OCI-LY3 (cell line): Measurements from ENCODE around the gene ABCA2.
A peak's percentile ranks its signal among the peaks of the same experiment; 100 is the strongest.
"Not testable (repeated sequence)": the region's sequence is repeated elsewhere in the genome, so short reads cannot be mapped to it uniquely, and the experiment has no call there.

Experiments
- H2AFZ ChIP-seq: fragments of 200-600, 300-600 bp; shearing (Covaris generic); 2 replicates; pipeline ENCODE4 v1.6.0; 2014; ENCODE audit warnings: antibody characterized with exemption, low read depth, low read length
- H3K27ac ChIP-seq: fragments of 200-600, 300-600 bp; sonication (generic); 2 replicates; pipeline ENCODE4 v1.5.1; 2014; ENCODE audit warnings: mild to moderate bottlenecking, low read length, moderate library complexity, mixed read lengths
- H3K27me3 ChIP-seq: fragments of 200-600, 300-600 bp; sonication (generic); 2 replicates; pipeline ENCODE4 v1.6.1; 2014; ENCODE audit warnings: low read depth, low read length, mixed read lengths
- H3K36me3 ChIP-seq: fragments of 200-600, 300-600 bp; sonication (generic); replicated peaks from 2 replicates; pipeline ENCODE3; 2014; ENCODE audit warnings: low read depth, low read length, mixed read lengths
- H3K4me1 ChIP-seq: fragments of 300-600, 200-600 bp; sonication (generic); 2 replicates; pipeline ENCODE4 v1.6.1; 2014; ENCODE audit warnings: low read length, mixed read lengths
- H3K4me2 ChIP-seq: fragments of 200-600, 300-600 bp; sonication (generic); 2 replicates; pipeline ENCODE4 v1.6.1; 2014; ENCODE audit warnings: low read length, mixed read lengths
- H3K4me3 ChIP-seq: fragments of 300-600, 200-600 bp; sonication (generic); 2 replicates; pipeline ENCODE4 v1.5.1; 2014; ENCODE audit warnings: antibody characterized with exemption, mild to moderate bottlenecking, low read length, moderate library complexity
- H3K79me2 ChIP-seq: fragments of 300-600, 200-600 bp; shearing (Covaris generic); 2 replicates; pipeline ENCODE4 v1.6.1; 2014; ENCODE audit warnings: mild to moderate bottlenecking, low read length, mixed read lengths
- H3K9ac ChIP-seq: fragments of 300-600, 200-600 bp; shearing (Covaris generic); 2 replicates; pipeline ENCODE4 v1.6.0; 2014; ENCODE audit warnings: mild to moderate bottlenecking, low read length, moderate library complexity
- H3K9me3 ChIP-seq: fragments of 200-600, 300-600 bp; shearing (Covaris generic); 2 replicates; pipeline ENCODE4 v1.6.1; 2014; ENCODE audit warnings: low read length, mixed read lengths; ENCODE audit not compliant: insufficient read depth
- H4K20me1 ChIP-seq: fragments of 200-600, 300-600 bp; sonication (generic); 2 replicates; pipeline ENCODE4 v1.6.1; 2016; ENCODE audit warnings: low read length, mixed read lengths; ENCODE audit not compliant: insufficient read depth
- CTCF ChIP-seq: fragments of 200-600, 300-600 bp; sonication (generic); IDR thresholded peaks from 2 replicates; pipeline ENCODE4 v1.5.1; 2014; ENCODE audit warnings: antibody characterized with exemption, low read length, low read depth
- EZH2phosphoT487 ChIP-seq: fragments of 200-600 bp; shearing (Covaris generic); IDR thresholded peaks from 2 replicates; pipeline ENCODE4 v1.6.1; 2018; ENCODE audit warnings: antibody characterized with exemption, mixed run types, low read depth

The ABCA2 gene

GRCh38 chr9:137006116-137007003 lies 21.7 kb downstream of the ABCA2 start:
- Histone ChIP-seq H3K9me3 (no peaks in the 10 kb centered on the region), H3K4me3 (no peak overlapping the region), H3K27me3 (peaks cover 7% of the 10 kb centered on the region), H3K27ac (no peak overlapping the region), H4K20me1 (no peaks in the 10 kb centered on the region), H3K4me1 (peaks cover under 1% of the 10 kb centered on the region; the same call in 1 of the 2 replicates), H3K79me2 (no peaks in the 10 kb centered on the region), H3K4me2 (no peak overlapping the region), H3K9ac (no peak overlapping the region), H3K36me3 (no peaks in the 10 kb centered on the region), H2AFZ (no peak overlapping the region)
- TF ChIP-seq CTCF (no peak), EZH2phosphoT487 (no peak)

- not testable (repeated sequence) for H2AFZ ChIP-seq, H3K79me2 ChIP-seq, H3K36me3 ChIP-seq, H4K20me1 ChIP-seq, H3K4me3 ChIP-seq, H3K9ac ChIP-seq, H3K9me3 ChIP-seq, H3K27ac ChIP-seq, H3K4me2 ChIP-seq
- Histone ChIP-seq H3K4me1 (peaks cover 21% of the 10 kb centered on the region), H3K27me3 (peaks cover 10% of the 10 kb centered on the region)
- peak; percentile 19; the same call in 1 of the 2 replicates for TF ChIP-seq CTCF
Observed at GRCh38 chr9:137004285-137004684, 23.8 kb downstream of the ABCA2 start.

GRCh38 chr9:137002646-137003041 lies 25.4 kb downstream of the ABCA2 start:
- no peaks in the 10 kb centered on the region for H3K36me3 ChIP-seq
- H3K27ac ChIP-seq: no peak overlapping the region
- no peaks in the 10 kb centered on the region; the same call in 1 of the 2 replicates for H4K20me1 ChIP-seq
- H3K4me1 ChIP-seq: peaks cover 37% of the 10 kb centered on the region
- peaks cover 26% of the 10 kb centered on the region for H3K27me3 ChIP-seq
- no peaks in the 10 kb centered on the region for H3K79me2 ChIP-seq
- H3K4me3 ChIP-seq: no peak overlapping the region
- no peak overlapping the region for H3K4me2 ChIP-seq
- no peak for TF ChIP-seq EZH2phosphoT487
- no peak for TF ChIP-seq CTCF
- H3K9me3 ChIP-seq: no peaks in the 10 kb centered on the region
- H3K9ac ChIP-seq: no peak overlapping the region
- no peak overlapping the region for H2AFZ ChIP-seq

- Histone ChIP-seq H3K27me3 (peaks cover 32% of the 10 kb centered on the region), H3K4me3 (no peak overlapping the region), H3K4me1 (peaks cover 39% of the 10 kb centered on the region)
Observed at GRCh38 chr9:137001857-137002645, 26.0 kb downstream of the ABCA2 start.

More at GRCh38 chr9:137001857-137002645, 26.0 kb downstream of the ABCA2 start:
- Histone ChIP-seq H3K27ac (no peak overlapping the region), H3K36me3 (no peaks in the 10 kb centered on the region), H3K79me2 (no peaks in the 10 kb centered on the region), H4K20me1 (no peaks in the 10 kb centered on the region; the same call in 1 of the 2 replicates), H3K9ac (no peak overlapping the region), H3K4me2 (no peak overlapping the region), H2AFZ (no peak overlapping the region), H3K9me3 (no peaks in the 10 kb centered on the region)
- TF ChIP-seq EZH2phosphoT487 (no peak), CTCF (no peak)
